Measurements from ENCODE around the gene PARD6G. TPM values are rescaled to one million over a fixed set of nuclear protein-coding genes. Genes with fewer than 3 reads are reported as not detected.

The PARD6G gene
- total RNA-seq, 6 donors from 2014 or later = 1.4 to 6.1 (median 3.5) TPM

GRCh38 chr18:80191907-80192652, 55.2 kb downstream of the PARD6G start:
- no peak for TF ChIP-seq POLR2AphosphoS5 (IDR thresholded peaks at IDR 0.05)
- no peak for TF ChIP-seq POLR2A (IDR thresholded peaks at IDR 0.05)
- no peak overlapping the region for H3K4me3 ChIP-seq
- no peaks in the 10 kb centered on the region for H3K27me3 ChIP-seq
- H3K9me3 ChIP-seq = no peaks in the 10 kb centered on the region
- no peak overlapping the region for H3K27ac ChIP-seq
- no peaks in the 10 kb centered on the region for H3K4me1 ChIP-seq
- ATAC-seq (ENCODE audit: low FRiP score in 2 of 2) (no peak), DNase-seq (no peak)
- WGBS, 2 donors = 88 to 90% methylated on average over 12 to 17 of the region's 19 CpGs
- H3K36me3 ChIP-seq = no peaks in the 10 kb centered on the region

GRCh38 chr18:80191264-80191663, 56.0 kb downstream of the PARD6G start:
- H3K27me3 ChIP-seq = no peaks in the 10 kb centered on the region
- TF ChIP-seq EP300 (IDR thresholded peaks at IDR 0.05) (no peak), POLR2A (IDR thresholded peaks at IDR 0.05) (no peak), CTCF (IDR thresholded peaks at IDR 0.05) (no peak), POLR2AphosphoS5 (IDR thresholded peaks at IDR 0.05) (no peak)
- H3K4me1 ChIP-seq = no peaks in the 10 kb centered on the region
- H3K27ac ChIP-seq = no peak overlapping the region
- H3K9me3 ChIP-seq = no peaks in the 10 kb centered on the region
- no peaks in the 10 kb centered on the region for H3K36me3 ChIP-seq
- 80 to 85% methylated on average over 5 of the region's 5 CpGs for WGBS, 2 donors
- no peak for DNase-seq
- no peak for ATAC-seq (ENCODE audit: low FRiP score in 2 of 2)
- no peak overlapping the region for H3K4me3 ChIP-seq

- no peaks in the 10 kb centered on the region for H3K36me3 ChIP-seq
- no peak overlapping the region for H3K27ac ChIP-seq
- no peaks in the 10 kb centered on the region for H3K27me3 ChIP-seq
- 80 to 84% methylated on average over 1 to 5 of the region's 5 CpGs for WGBS, 2 donors
- no peaks in the 10 kb centered on the region for H3K9me3 ChIP-seq
- H3K4me3 ChIP-seq = no peak overlapping the region
- no peak for DNase-seq
- TF ChIP-seq POLR2A (IDR thresholded peaks at IDR 0.05) = no peak
- TF ChIP-seq POLR2AphosphoS5 (IDR thresholded peaks at IDR 0.05) = no peak
- no peak for TF ChIP-seq EP300 (IDR thresholded peaks at IDR 0.05)
- no peak for TF ChIP-seq CTCF (IDR thresholded peaks at IDR 0.05)
- no peak for ATAC-seq (ENCODE audit: low FRiP score in 2 of 2)
- H3K4me1 ChIP-seq = no peaks in the 10 kb centered on the region
Observed at GRCh38 chr18:80190311-80190710, 57.0 kb downstream of the PARD6G start.

DNA sequence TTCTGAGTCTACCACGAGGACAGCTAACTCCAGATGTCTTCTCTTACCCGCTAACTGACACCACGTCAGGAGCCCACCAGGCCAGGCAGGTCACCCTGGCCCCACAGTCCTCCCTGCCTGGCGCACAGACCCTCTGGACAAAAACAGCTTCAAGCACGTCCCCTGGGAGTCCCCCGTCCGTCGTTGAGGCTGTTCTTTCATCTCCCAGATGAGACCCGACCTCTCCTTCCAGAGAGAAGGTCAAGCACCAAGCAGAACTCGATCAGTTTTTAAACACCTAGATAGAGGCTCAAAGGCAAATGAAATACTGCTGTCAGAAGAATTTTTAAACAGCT, 57.8 kb downstream of the PARD6G start:
- TF ChIP-seq EP300 (IDR thresholded peaks at IDR 0.05) = no peak
- no peak for TF ChIP-seq POLR2A (IDR thresholded peaks at IDR 0.05)
- no peak for TF ChIP-seq CTCF (IDR thresholded peaks at IDR 0.05)
- TF ChIP-seq POLR2AphosphoS5 (IDR thresholded peaks at IDR 0.05) = no peak
- Histone ChIP-seq H3K4me1 (no peaks in the 10 kb centered on the region), H3K27me3 (no peaks in the 10 kb centered on the region), H3K9me3 (no peaks in the 10 kb centered on the region), H3K36me3 (no peaks in the 10 kb centered on the region), H3K4me3 (no peak overlapping the region), H3K27ac (no peak overlapping the region)
- 80 to 81% methylated on average over 10 of the region's 10 CpGs for WGBS, 2 donors
- DNase-seq (no peak), ATAC-seq (ENCODE audit: low FRiP score in 2 of 2) (no peak)

DNA sequence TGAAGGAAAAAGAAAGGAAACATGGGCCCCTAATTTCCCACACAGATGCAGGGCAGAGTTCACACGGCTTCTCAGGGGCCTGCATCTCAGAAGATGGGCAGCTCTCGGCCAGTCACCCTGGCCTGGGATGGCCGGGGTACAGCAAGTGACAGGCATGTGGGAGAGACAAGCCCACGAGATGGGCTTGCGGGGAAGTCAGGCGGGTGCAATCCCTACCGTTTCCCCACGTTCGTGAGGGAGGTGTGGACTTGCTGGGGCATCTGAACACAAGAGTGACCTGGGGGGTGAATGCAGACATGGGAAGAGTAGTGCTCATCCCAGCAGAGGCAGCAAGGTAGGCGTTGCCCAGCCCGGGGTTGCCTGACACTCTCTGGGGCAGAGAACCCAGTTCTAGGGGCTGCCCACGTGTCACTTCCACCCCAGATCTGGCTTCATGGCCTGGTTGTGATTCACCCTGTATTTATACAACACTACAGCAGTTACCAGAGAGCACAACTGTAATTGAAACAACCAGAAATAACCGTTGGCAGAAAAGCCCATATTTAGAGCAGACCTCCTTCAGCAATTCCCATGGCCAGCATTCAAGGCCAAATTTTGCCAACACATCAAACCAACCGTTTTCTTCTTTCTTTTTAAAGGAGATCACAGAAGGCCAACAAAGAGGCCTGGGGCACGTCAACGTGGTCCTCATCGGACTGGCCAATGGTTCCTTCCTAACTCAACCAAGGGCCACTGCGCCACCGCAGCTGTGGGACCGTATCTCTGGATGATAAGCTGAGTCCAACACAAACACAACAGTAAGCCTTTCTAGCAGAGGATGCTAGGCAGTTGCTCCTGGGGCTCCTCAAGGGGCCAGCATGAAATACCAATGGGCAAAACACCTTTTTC, 58.4 kb downstream of the PARD6G start:
- no peak overlapping the region for H3K27ac ChIP-seq
- H3K4me3 ChIP-seq = no peak overlapping the region
- ATAC-seq (ENCODE audit: low FRiP score in 2 of 2) (no peak), DNase-seq (no peak)
- H3K36me3 ChIP-seq = no peaks in the 10 kb centered on the region
- 89 to 93% methylated on average over 16 to 20 of the region's 20 CpGs for WGBS, 2 donors
- no peaks in the 10 kb centered on the region for H3K9me3 ChIP-seq
- no peaks in the 10 kb centered on the region for H3K27me3 ChIP-seq
- H3K4me1 ChIP-seq = no peaks in the 10 kb centered on the region
- TF ChIP-seq POLR2A (IDR thresholded peaks at IDR 0.05) = no peak
- TF ChIP-seq CTCF (IDR thresholded peaks at IDR 0.05) = no peak
- no peak for TF ChIP-seq EP300 (IDR thresholded peaks at IDR 0.05)
- no peak for TF ChIP-seq POLR2AphosphoS5 (IDR thresholded peaks at IDR 0.05)

Data from upper lobe of left lung (tissue), 6 donors.